HCT116 (cell line): ENCODE results near the gene CR2. TPM values are rescaled to one million over a fixed set of nuclear protein-coding genes. Genes with fewer than 3 reads are reported as not detected.

ENCODE experiments used
- ATAC-seq: fragments of 200-7000 bp; cut with Tn5 transposase; 2 replicates; pipeline ENCODE4 v1.9.1; 2020; ENCODE audit warnings: mild to moderate bottlenecking, moderate library complexity
- BruUV-seq: library from RNA; stranded (reverse); fragments of 400-500 nt; replicated peaks from 2 replicates; lab custom pipeline; 2021; lab: Mats Ljungman, UMichigan
- CTCF ChIA-PET: fragments of 300-600 bp; sonication (Branson Sonifier 250); formaldehyde crosslinking; loops from one replicate; lab custom pipeline; 2021; ENCODE audit warnings: antibody characterized with exemption; lab: Charles Lee
- POLR2A ChIA-PET: fragments of 300-600, 350-600 bp; sonication (Branson Sonifier 250); formaldehyde crosslinking; loops from one replicate; lab custom pipeline; 2021; ENCODE audit warnings: antibody characterized with exemption; lab: Charles Lee
- RAD21 ChIA-PET, 2 experiments: fragments of 300-600 bp; sonication (Branson Sonifier 250); formaldehyde crosslinking; loops; one replicate each; lab custom pipeline; 2023; ENCODE audit warnings: low total read pairs in 2 of 2; ENCODE audit not compliant: uncharacterized antibody in 2 of 2, unreplicated experiment in 2 of 2, low non-redundant PET in 1 of 2; lab: Charles Lee
- DNase-seq: peaks from one replicate; pipeline ENCODE4 v3.0.0-alpha.2; 2010; ENCODE audit warnings: low read depth, low spot score
- H2AFZ ChIP-seq: fragments of 200-600 bp; shearing (Covaris generic), sonication (generic); 2 replicates; pipeline ENCODE4 v1.6.1; 2017; ENCODE audit warnings: low read depth, mixed run types, mixed read lengths, antibody characterized with exemption, low read length; ENCODE audit not compliant: poor library complexity, severe bottlenecking
- H3K27ac ChIP-seq: 2 replicates; pipeline ENCODE4 v1.5.1; 2012; ENCODE audit warnings: low read depth, low read length
- H3K27me3 ChIP-seq: fragments of 200-600 bp; sonication (generic); 2 replicates; pipeline ENCODE4 v1.6.1; 2016; ENCODE audit warnings: mixed run types, low read length, mixed read lengths; ENCODE audit not compliant: insufficient read depth
- H3K36me3 ChIP-seq, 2 experiments: fragments of 200-500 bp in 1 of 2; fragments of 200-600 bp in 1 of 2; sonication (Bioruptor generic) in 1 of 2; sonication (generic) in 1 of 2; 2 replicates each; pipeline versions ENCODE4 v1.5.1 to v1.6.1; 2014 to 2016; ENCODE audit warnings: low read length in 2 of 2, inconsistent platforms in 1 of 2, mixed read lengths in 1 of 2, mixed run types in 1 of 2; ENCODE audit not compliant: insufficient read depth in 2 of 2, control insufficient read depth in 1 of 2
- H3K4me1 ChIP-seq, 2 experiments: fragments of 200-600 bp in 1 of 2; sonication (generic) in 1 of 2; 2 replicates each; pipeline versions ENCODE4 v1.5.1 to v1.6.1; 2012 to 2017; ENCODE audit warnings: low read length in 2 of 2, inconsistent platforms in 1 of 2, mild to moderate bottlenecking in 1 of 2, mixed read lengths in 1 of 2, mixed run types in 1 of 2, moderate library complexity in 1 of 2; ENCODE audit not compliant: insufficient read depth in 2 of 2, control insufficient read depth in 1 of 2
- H3K4me2 ChIP-seq: fragments of 200-600 bp; sonication (generic); 2 replicates; pipeline ENCODE4 v1.6.1; 2017; ENCODE audit warnings: mixed run types, low read length, mixed read lengths
- H3K4me3 ChIP-seq, 2 experiments: fragments of 200-600 bp in 1 of 2; sonication (generic) in 1 of 2; replicated peaks in 1 of 2; 2 replicates each; pipeline ENCODE4 v1.5.1; 2011 to 2016; ENCODE audit warnings: low read length in 2 of 2, control low read depth in 1 of 2, low read depth in 1 of 2, mild to moderate bottlenecking in 1 of 2, mixed read lengths in 1 of 2, mixed run types in 1 of 2
- H3K79me2 ChIP-seq: fragments of 200-600 bp; sonication (generic); 2 replicates; pipeline ENCODE4 v1.6.1; 2017; ENCODE audit warnings: mild to moderate bottlenecking, mixed run types, low read length, moderate library complexity, mixed read lengths; ENCODE audit not compliant: insufficient read depth
- H3K9ac ChIP-seq: fragments of 200-600 bp; sonication (generic); 2 replicates; pipeline ENCODE4 v1.6.1; 2016; ENCODE audit warnings: low read length, mixed read lengths
- H3K9me2 ChIP-seq: fragments of 200-600 bp; sonication (generic), shearing (Covaris generic); 2 replicates; pipeline ENCODE4 v1.6.1; 2017; ENCODE audit warnings: mixed run types, mild to moderate bottlenecking, moderate library complexity; ENCODE audit not compliant: insufficient read depth
- H3K9me3 ChIP-seq, 2 experiments: fragments of 200-500 bp in 1 of 2; fragments of 200-600 bp in 1 of 2; sonication (Bioruptor generic) in 1 of 2; sonication (generic) in 1 of 2; 2 replicates each; pipeline ENCODE4 v1.6.1; 2014 to 2017; ENCODE audit warnings: low read length in 2 of 2, mixed read lengths in 2 of 2, inconsistent platforms in 1 of 2, low read depth in 1 of 2, mild to moderate bottlenecking in 1 of 2, mixed run types in 1 of 2, moderate library complexity in 1 of 2; ENCODE audit not compliant: control insufficient read depth in 1 of 2, insufficient read depth in 1 of 2
- H4K20me1 ChIP-seq: fragments of 200-600 bp; sonication (generic), shearing (Covaris generic); 2 replicates; pipeline ENCODE4 v1.6.1; 2017; ENCODE audit warnings: mixed run types, mild to moderate bottlenecking, moderate library complexity; ENCODE audit not compliant: insufficient read depth
- CBX3 ChIP-seq: IDR thresholded peaks from 2 replicates; pipeline ENCODE4 v1.6.1; 2012; ENCODE audit warnings: low read depth
- CEBPB ChIP-seq: IDR thresholded peaks from 2 replicates; pipeline ENCODE4 v1.6.1; 2012; ENCODE audit warnings: low read depth
- EZH2 ChIP-seq: fragments of 200-600 bp; sonication (generic); IDR thresholded peaks from 2 replicates; pipeline ENCODE4 v1.6.1; 2017; ENCODE audit warnings: antibody characterized with exemption, mixed run types
- EZH2phosphoT487 ChIP-seq: fragments of 200-600 bp; IDR thresholded peaks from 2 replicates; pipeline ENCODE4 v1.6.1; 2018; ENCODE audit warnings: antibody characterized with exemption, borderline replicate concordance
- FOSL1 ChIP-seq: IDR thresholded peaks from 2 replicates; pipeline ENCODE4 v1.6.1; 2012; ENCODE audit warnings: low read depth
- JUND ChIP-seq: IDR thresholded peaks from 2 replicates; pipeline ENCODE4 v1.6.1; 2012
- POLR2A ChIP-seq: IDR thresholded peaks from 2 replicates; pipeline ENCODE4 v1.7.0; 2011; ENCODE audit warnings: borderline replicate concordance; ENCODE audit not compliant: insufficient read depth, insufficient read length; ENCODE audit errors: extremely low read depth
- POLR2AphosphoS5 ChIP-seq: IDR thresholded peaks from 2 replicates; pipeline ENCODE4 v1.6.1; 2011; ENCODE audit warnings: mild to moderate bottlenecking, low read depth, low read length, moderate library complexity
- RAD21 ChIP-seq: IDR thresholded peaks from 2 replicates; pipeline ENCODE4 v1.6.1; 2012; ENCODE audit warnings: low read depth, mild to moderate bottlenecking
- SP1 ChIP-seq: IDR thresholded peaks from 2 replicates; pipeline ENCODE4 v1.6.1; 2012; ENCODE audit warnings: low read depth
- SRF ChIP-seq: IDR thresholded peaks from 2 replicates; pipeline ENCODE4 v1.6.1; 2012; ENCODE audit warnings: low read depth
- TCF7L2 ChIP-seq: IDR thresholded peaks from 2 replicates; pipeline ENCODE4 v1.7.0; 2011; ENCODE audit warnings: borderline replicate concordance, inconsistent platforms; ENCODE audit not compliant: insufficient read depth, insufficient read length; ENCODE audit errors: extremely low read depth
- YY1 ChIP-seq: IDR thresholded peaks from 2 replicates; pipeline ENCODE4 v1.6.1; 2011; ENCODE audit warnings: low read length, low read depth, moderate library complexity, mild to moderate bottlenecking; ENCODE audit not compliant: insufficient replicate concordance; ENCODE audit errors: extremely low read depth
- ZFX ChIP-seq: fragments of 450-650 bp; IDR thresholded peaks from 2 replicates; pipeline ENCODE4 v1.6.1; 2017
- ZNF274 ChIP-seq: fragments of 200-500 bp; sonication (Bioruptor generic); IDR thresholded peaks from 2 replicates; pipeline ENCODE4 v1.6.1; 2014; ENCODE audit warnings: mild to moderate bottlenecking, low read depth, low read length, inconsistent platforms
- intact Hi-C: fragments of 100-400 bp; cut with micrococcal nuclease; formaldehyde crosslinking; loops from 2 replicates; pipeline ENCODE4 v1.10.0; 2022
- total RNA-seq: library from RNA; stranded (reverse); gene quantifications from one replicate; pipeline ENCODE4 v1.2.1, GENCODE V29; 2021; ENCODE audit not compliant: unreplicated experiment
- TF ChIP-seq, protein P1 (sequence below): IDR thresholded peaks from 2 replicates; pipeline ENCODE4 v1.6.1; 2012; ENCODE audit warnings: low read depth
- TF ChIP-seq, protein P2 (sequence below): IDR thresholded peaks from 2 replicates; pipeline ENCODE4 v1.6.1; 2012
- TF ChIP-seq, protein P3 (sequence below), 3 experiments: fragments of 200-600 bp in 1 of 3; sonication (generic) in 1 of 3; IDR thresholded peaks in 2 of 3; conservative IDR thresholded peaks in 1 of 3; 2 replicates each; pipeline ENCODE4 v1.5.1; 2012 to 2017; ENCODE audit warnings: low read depth in 2 of 3, low read length in 2 of 3, antibody characterized with exemption in 1 of 3, borderline replicate concordance in 1 of 3, control low read depth in 1 of 3, mild to moderate bottlenecking in 1 of 3, mixed read lengths in 1 of 3, mixed run types in 1 of 3, moderate library complexity in 1 of 3; ENCODE audit not compliant: insufficient read depth in 1 of 3

CR2 gene
- total RNA-seq, 1 experiment from 2014 or later = 4.0 TPM

DNA sequence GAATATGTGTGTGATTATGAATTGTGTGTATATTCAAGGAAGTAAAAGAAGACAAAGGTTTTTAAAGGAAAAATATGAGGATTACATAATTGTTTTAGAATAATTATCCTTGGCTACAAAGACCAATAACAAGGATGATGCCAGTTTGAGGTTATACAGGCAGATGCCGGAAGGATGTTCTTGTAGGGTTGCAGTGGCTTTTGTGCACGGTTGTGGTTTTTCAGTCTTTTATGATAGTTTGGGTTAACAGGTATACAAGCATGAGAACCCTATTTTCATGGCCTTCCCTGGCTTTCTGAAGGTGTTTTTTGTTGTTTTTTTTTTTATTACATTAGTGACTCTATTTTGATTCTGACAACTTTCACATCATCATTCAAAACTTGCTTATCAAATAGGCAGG lies 4.9 kb downstream of the CR2 start:
- POLR2A ChIA-PET = no interaction called here
- H2AFZ ChIP-seq = no peak overlapping the region
- TF ChIP-seq ZFX = no peak
- TF ChIP-seq FOSL1 = no peak
- TF ChIP-seq POLR2AphosphoS5 = no peak
- TF ChIP-seq TCF7L2 = no peak
- TF ChIP-seq CEBPB = no peak
- TF ChIP-seq, protein P1, sequence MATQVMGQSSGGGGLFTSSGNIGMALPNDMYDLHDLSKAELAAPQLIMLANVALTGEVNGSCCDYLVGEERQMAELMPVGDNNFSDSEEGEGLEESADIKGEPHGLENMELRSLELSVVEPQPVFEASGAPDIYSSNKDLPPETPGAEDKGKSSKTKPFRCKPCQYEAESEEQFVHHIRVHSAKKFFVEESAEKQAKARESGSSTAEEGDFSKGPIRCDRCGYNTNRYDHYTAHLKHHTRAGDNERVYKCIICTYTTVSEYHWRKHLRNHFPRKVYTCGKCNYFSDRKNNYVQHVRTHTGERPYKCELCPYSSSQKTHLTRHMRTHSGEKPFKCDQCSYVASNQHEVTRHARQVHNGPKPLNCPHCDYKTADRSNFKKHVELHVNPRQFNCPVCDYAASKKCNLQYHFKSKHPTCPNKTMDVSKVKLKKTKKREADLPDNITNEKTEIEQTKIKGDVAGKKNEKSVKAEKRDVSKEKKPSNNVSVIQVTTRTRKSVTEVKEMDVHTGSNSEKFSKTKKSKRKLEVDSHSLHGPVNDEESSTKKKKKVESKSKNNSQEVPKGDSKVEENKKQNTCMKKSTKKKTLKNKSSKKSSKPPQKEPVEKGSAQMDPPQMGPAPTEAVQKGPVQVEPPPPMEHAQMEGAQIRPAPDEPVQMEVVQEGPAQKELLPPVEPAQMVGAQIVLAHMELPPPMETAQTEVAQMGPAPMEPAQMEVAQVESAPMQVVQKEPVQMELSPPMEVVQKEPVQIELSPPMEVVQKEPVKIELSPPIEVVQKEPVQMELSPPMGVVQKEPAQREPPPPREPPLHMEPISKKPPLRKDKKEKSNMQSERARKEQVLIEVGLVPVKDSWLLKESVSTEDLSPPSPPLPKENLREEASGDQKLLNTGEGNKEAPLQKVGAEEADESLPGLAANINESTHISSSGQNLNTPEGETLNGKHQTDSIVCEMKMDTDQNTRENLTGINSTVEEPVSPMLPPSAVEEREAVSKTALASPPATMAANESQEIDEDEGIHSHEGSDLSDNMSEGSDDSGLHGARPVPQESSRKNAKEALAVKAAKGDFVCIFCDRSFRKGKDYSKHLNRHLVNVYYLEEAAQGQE = no peak
- TF ChIP-seq, protein P2, sequence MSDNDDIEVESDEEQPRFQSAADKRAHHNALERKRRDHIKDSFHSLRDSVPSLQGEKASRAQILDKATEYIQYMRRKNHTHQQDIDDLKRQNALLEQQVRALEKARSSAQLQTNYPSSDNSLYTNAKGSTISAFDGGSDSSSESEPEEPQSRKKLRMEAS = no peak
- no peak for TF ChIP-seq CBX3
- TF ChIP-seq EZH2 = no peak
- no peak for TF ChIP-seq SP1
- TF ChIP-seq, protein P3, sequence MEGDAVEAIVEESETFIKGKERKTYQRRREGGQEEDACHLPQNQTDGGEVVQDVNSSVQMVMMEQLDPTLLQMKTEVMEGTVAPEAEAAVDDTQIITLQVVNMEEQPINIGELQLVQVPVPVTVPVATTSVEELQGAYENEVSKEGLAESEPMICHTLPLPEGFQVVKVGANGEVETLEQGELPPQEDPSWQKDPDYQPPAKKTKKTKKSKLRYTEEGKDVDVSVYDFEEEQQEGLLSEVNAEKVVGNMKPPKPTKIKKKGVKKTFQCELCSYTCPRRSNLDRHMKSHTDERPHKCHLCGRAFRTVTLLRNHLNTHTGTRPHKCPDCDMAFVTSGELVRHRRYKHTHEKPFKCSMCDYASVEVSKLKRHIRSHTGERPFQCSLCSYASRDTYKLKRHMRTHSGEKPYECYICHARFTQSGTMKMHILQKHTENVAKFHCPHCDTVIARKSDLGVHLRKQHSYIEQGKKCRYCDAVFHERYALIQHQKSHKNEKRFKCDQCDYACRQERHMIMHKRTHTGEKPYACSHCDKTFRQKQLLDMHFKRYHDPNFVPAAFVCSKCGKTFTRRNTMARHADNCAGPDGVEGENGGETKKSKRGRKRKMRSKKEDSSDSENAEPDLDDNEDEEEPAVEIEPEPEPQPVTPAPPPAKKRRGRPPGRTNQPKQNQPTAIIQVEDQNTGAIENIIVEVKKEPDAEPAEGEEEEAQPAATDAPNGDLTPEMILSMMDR (IDR thresholded peaks at IDR 0.05 in 2 of 3, conservative IDR thresholded peaks at IDR 0.05 in 1 of 3; ENCODE audit: borderline replicate concordance in 1 of 3, insufficient read depth in 1 of 3, low read depth in 2 of 3, low read length in 2 of 3) = no peak
- no peak for TF ChIP-seq RAD21
- TF ChIP-seq JUND = no peak
- no peak for TF ChIP-seq POLR2A
- no peak for TF ChIP-seq YY1
- no peak for TF ChIP-seq SRF
- TF ChIP-seq ZNF274 = no peak
- TF ChIP-seq EZH2phosphoT487 = no peak
- TF ChIP-seq, all 23 proteins: peak for 0
- ATAC-seq (no peak), DNase-seq (no peak)
- H3K36me3 ChIP-seq = no peaks in the 10 kb centered on the region
- ChIA-PET RAD21 (no interaction called here), CTCF (no interaction called here)
- no peak overlapping the region for H3K4me3 ChIP-seq
- H3K79me2 ChIP-seq = no peaks in the 10 kb centered on the region
- H4K20me1 ChIP-seq = no peaks in the 10 kb centered on the region
- H3K27ac ChIP-seq = no peak overlapping the region
- BruUV-seq = no TSS peak
- no peak overlapping the region for H3K4me2 ChIP-seq
- H3K9ac ChIP-seq = no peak overlapping the region
- H3K9me3 ChIP-seq = no peaks in the 10 kb centered on the region
- H3K27me3 ChIP-seq = no peaks in the 10 kb centered on the region
- intact Hi-C loops = no loop called here
- 0 out of 2 replicates have a peak, but pooled peaks cover 5% of the 10 kb centered on the region for H3K9me2 ChIP-seq
- H3K4me1 ChIP-seq = peaks cover 3 to 14% of the 10 kb centered on the region in 2 experiments; a peak in 3 of 4 replicates
